HEK293T (cell line): ENCODE results near the gene FARP2.

Experiments used
- ARNT ChIP-seq: fragments of 450-650 bp; IDR thresholded peaks from 2 replicates; pipeline ENCODE4 v1.6.1; 2017; ENCODE audit warnings: mild to moderate bottlenecking
- BHLHE40 ChIP-seq: fragments of 450-650 bp; IDR thresholded peaks from 2 replicates; pipeline ENCODE4 v1.6.1; 2016; ENCODE audit warnings: mild to moderate bottlenecking, moderate library complexity, borderline replicate concordance
- CTBP1 ChIP-seq: fragments of 450-650 bp; IDR thresholded peaks from 2 replicates; pipeline ENCODE4 v1.6.1; 2016; ENCODE audit warnings: borderline replicate concordance
- ELF4 ChIP-seq: fragments of 450-650 bp; IDR thresholded peaks from 2 replicates; pipeline ENCODE4 v1.6.1; 2017; ENCODE audit warnings: antibody characterized with exemption
- FOXA1 ChIP-seq: fragments of 450-650 bp; IDR thresholded peaks from 2 replicates; pipeline ENCODE4 v1.6.1; 2016; ENCODE audit warnings: mild to moderate bottlenecking
- FOXM1 ChIP-seq: fragments of 450-650 bp; IDR thresholded peaks from 2 replicates; pipeline ENCODE4 v1.6.1; 2017; ENCODE audit warnings: mild to moderate bottlenecking, borderline replicate concordance
- HDGF ChIP-seq: fragments of 450-650 bp; IDR thresholded peaks from 2 replicates; pipeline ENCODE4 v1.6.1; 2017; ENCODE audit warnings: antibody characterized with exemption, borderline replicate concordance
- L3MBTL2 ChIP-seq: fragments of 450-650 bp; conservative IDR thresholded peaks from 2 replicates; pipeline ENCODE4 v1.6.1; 2016; ENCODE audit warnings: mild to moderate bottlenecking
- NFRKB ChIP-seq: fragments of 450-650 bp; IDR thresholded peaks from 2 replicates; pipeline ENCODE4 v1.6.1; 2016; ENCODE audit warnings: mild to moderate bottlenecking, moderate library complexity
- SP1 ChIP-seq: fragments of 450-650 bp; IDR thresholded peaks from 2 replicates; pipeline ENCODE4 v1.6.1; 2017
- SUZ12 ChIP-seq: fragments of 450-650 bp; IDR thresholded peaks from 2 replicates; pipeline ENCODE4 v1.6.1; 2016; ENCODE audit warnings: mild to moderate bottlenecking
- ZNF384 ChIP-seq: fragments of 450-650 bp; IDR thresholded peaks from 2 replicates; pipeline ENCODE4 v1.6.1; 2016

DNA sequence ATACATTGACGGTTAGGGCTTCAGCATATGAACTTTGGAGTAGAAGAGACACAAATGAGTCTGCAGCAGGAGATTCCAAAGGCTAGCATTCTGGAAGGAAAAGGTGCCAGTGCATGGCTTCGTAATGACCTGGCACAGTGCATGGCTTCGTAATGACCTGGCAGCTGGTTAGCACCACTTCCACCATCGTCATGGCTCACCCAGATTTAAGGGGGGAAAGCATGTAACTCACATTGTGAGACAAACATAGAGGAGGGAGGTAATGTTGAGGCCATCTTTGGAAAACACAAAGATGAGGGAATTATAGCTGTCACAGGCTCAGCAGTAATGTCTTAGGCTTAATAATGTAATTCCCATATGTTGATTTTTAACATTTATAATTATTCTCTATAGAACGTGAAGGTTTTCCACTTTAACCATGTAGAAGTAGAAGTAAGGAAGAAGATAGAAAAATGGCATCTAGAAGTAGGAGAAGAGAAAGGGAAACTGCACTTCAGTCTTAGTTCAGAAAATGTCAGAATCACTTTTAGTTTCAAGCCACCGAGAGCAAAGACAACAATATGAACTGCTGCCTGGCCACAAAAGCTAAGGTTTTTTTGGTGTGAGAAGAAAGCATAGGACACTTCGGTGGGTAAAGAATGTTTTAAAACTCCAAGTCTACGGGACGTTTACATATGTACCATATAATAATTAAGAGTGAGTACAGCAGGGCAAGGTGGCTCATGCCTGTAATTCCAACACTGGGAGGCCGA is 159.1 kb downstream of the FARP2 start:
- TF ChIP-seq BHLHE40 (no peak), SP1 (no peak), SUZ12 (no peak), FOXA1 (no peak), L3MBTL2 (no peak), HDGF (no peak), FOXM1 (no peak), CTBP1 (no peak), ARNT (no peak), NFRKB (no peak), ELF4 (no peak), ZNF384 (no peak)
